IMR-90 (cell line): ENCODE data around the gene RAB15. TPM values are rescaled to one million over a fixed set of nuclear protein-coding genes. Genes with fewer than 3 reads are reported as not detected.

ENCODE experiments used
- ATAC-seq: fragments of 200-7000 bp; cut with Tn5 transposase; 2 replicates; pipeline ENCODE4 v1.9.1; 2020; ENCODE audit warnings: low read depth, mild to moderate bottlenecking, moderate library complexity
- BruUV-seq: library from RNA; stranded (reverse); fragments of 400-500 nt; replicated peaks from 2 replicates; lab custom pipeline; 2021; lab: Mats Ljungman, UMichigan
- CTCF ChIA-PET: fragments of 300-600 bp; formaldehyde crosslinking; extraction: SDS; loops from one replicate; lab custom pipeline; 2021; ENCODE audit warnings: antibody characterized with exemption; lab: Yijun Ruan, JAX
- POLR2A ChIA-PET: fragments of 300-600 bp; sonication (Branson Sonifier 250); formaldehyde crosslinking; loops from one replicate; lab custom pipeline; 2022; ENCODE audit warnings: antibody characterized with exemption; ENCODE audit not compliant: unreplicated experiment; lab: Charles Lee
- DNase-seq: peaks from one replicate; pipeline ENCODE4 v3.0.0; 2013
- H2AFZ ChIP-seq: replicated peaks from 2 replicates; pipeline ENCODE3; 2013; ENCODE audit warnings: low read length, mild to moderate bottlenecking; ENCODE audit not compliant: poor library complexity
- H2AK5ac ChIP-seq: 2 replicates; pipeline ENCODE4 v1.6.1; 2013; ENCODE audit warnings: low read depth, low read length, inconsistent platforms
- H2AK9ac ChIP-seq: replicated peaks from 2 replicates; pipeline ENCODE3; 2013; ENCODE audit warnings: mild to moderate bottlenecking, low read depth, low read length, moderate library complexity; ENCODE audit not compliant: poor library complexity
- H2BK120ac ChIP-seq: 2 replicates; pipeline ENCODE4 v1.6.1; 2013; ENCODE audit warnings: low read depth, low read length, inconsistent platforms
- H2BK15ac ChIP-seq: 3 replicates; pipeline ENCODE4 v1.6.1; 2013; ENCODE audit warnings: low read depth, low read length, inconsistent platforms
- H2BK20ac ChIP-seq: 2 replicates; pipeline ENCODE4 v1.6.1; 2013; ENCODE audit warnings: low read depth, mild to moderate bottlenecking, inconsistent platforms, low read length, moderate library complexity
- H2BK5ac ChIP-seq: 2 replicates; pipeline ENCODE4 v1.6.1; 2013; ENCODE audit warnings: mild to moderate bottlenecking, low read depth, low read length, inconsistent platforms; ENCODE audit not compliant: poor library complexity, severe bottlenecking
- H3K14ac ChIP-seq: replicated peaks from 2 replicates; pipeline ENCODE4 v1.6.1; 2013; ENCODE audit warnings: low read depth, low read length, inconsistent platforms
- H3K18ac ChIP-seq: 2 replicates; pipeline ENCODE4 v1.6.1; 2013; ENCODE audit warnings: low read depth, low read length, control low read depth
- H3K23ac ChIP-seq: 2 replicates; pipeline ENCODE4 v1.6.1; 2013; ENCODE audit warnings: low read depth, low read length, inconsistent platforms
- H3K27ac ChIP-seq: 2 replicates; pipeline ENCODE4 v1.5.1; 2013; ENCODE audit warnings: mild to moderate bottlenecking, control low read depth, low read length; ENCODE audit not compliant: insufficient read depth
- H3K27me3 ChIP-seq: 2 replicates; pipeline ENCODE4 v1.6.1; 2013; ENCODE audit warnings: low read length; ENCODE audit not compliant: control insufficient read depth, insufficient read depth
- H3K36me3 ChIP-seq: 2 replicates; pipeline ENCODE4 v1.6.1; 2013; ENCODE audit warnings: low read length, mixed read lengths; ENCODE audit not compliant: control insufficient read depth, insufficient read depth
- H3K4ac ChIP-seq: 2 replicates; pipeline ENCODE4 v1.6.1; 2013; ENCODE audit warnings: low read depth, low read length, inconsistent platforms
- H3K4me1 ChIP-seq: 2 replicates; pipeline ENCODE4 v1.6.1; 2013; ENCODE audit warnings: low read length, mixed read lengths; ENCODE audit not compliant: control insufficient read depth, insufficient read depth
- H3K4me2 ChIP-seq: 2 replicates; pipeline ENCODE4 v1.6.1; 2013; ENCODE audit warnings: low read depth, mild to moderate bottlenecking, control low read depth, low read length, moderate library complexity
- H3K4me3 ChIP-seq: 2 replicates; pipeline ENCODE4 v1.5.1; 2013; ENCODE audit warnings: low read depth, mild to moderate bottlenecking, control low read depth, low read length, moderate library complexity; ENCODE audit not compliant: insufficient read depth
- H3K56ac ChIP-seq: 2 replicates; pipeline ENCODE4 v1.6.1; 2013; ENCODE audit warnings: low read length, inconsistent platforms; ENCODE audit not compliant: insufficient read depth; ENCODE audit errors: extremely low read depth
- H3K79me1 ChIP-seq, 2 experiments: 2 replicates each; pipeline ENCODE4 v1.6.1; 2013; ENCODE audit warnings: low read length in 2 of 2, inconsistent platforms in 1 of 2, low read depth in 1 of 2
- H3K9ac ChIP-seq: 2 replicates; pipeline ENCODE4 v1.6.1; 2013; ENCODE audit warnings: low read depth, low read length, control low read depth
- H3K9me1 ChIP-seq: 2 replicates; pipeline ENCODE4 v1.6.1; 2013; ENCODE audit warnings: low read length, inconsistent platforms; ENCODE audit not compliant: insufficient read depth
- H3K9me3 ChIP-seq: 2 replicates; pipeline ENCODE4 v1.6.1; 2013; ENCODE audit warnings: low read length; ENCODE audit not compliant: control insufficient read depth, insufficient read depth
- H4K20me1 ChIP-seq: 2 replicates; pipeline ENCODE4 v1.6.1; 2013; ENCODE audit warnings: low read length, inconsistent platforms; ENCODE audit not compliant: insufficient read depth
- H4K5ac ChIP-seq: 2 replicates; pipeline ENCODE4 v1.6.1; 2013; ENCODE audit warnings: mild to moderate bottlenecking, low read depth, low read length, control low read depth
- H4K8ac ChIP-seq, 2 experiments: 2 replicates each; pipeline ENCODE4 v1.6.1; 2013; ENCODE audit warnings: low read depth in 2 of 2, low read length in 2 of 2, control low read depth in 1 of 2, inconsistent platforms in 1 of 2
- H4K91ac ChIP-seq: 2 replicates; pipeline ENCODE4 v1.6.1; 2013; ENCODE audit warnings: low read depth, low read length, inconsistent platforms; ENCODE audit not compliant: insufficient read depth
- CEBPB ChIP-seq: IDR thresholded peaks from 2 replicates; pipeline ENCODE4 v1.6.1; 2012; ENCODE audit warnings: low read depth, low read length, improper control_type of control experiment
- FOS ChIP-seq: fragments of 150-350 bp; IDR thresholded peaks from 2 replicates; pipeline ENCODE4 v1.6.1; 2016; ENCODE audit warnings: low read depth, low read length
- MAFK ChIP-seq: IDR thresholded peaks from 2 replicates; pipeline ENCODE4 v1.6.1; 2012; ENCODE audit warnings: low read depth, low read length, improper control_type of control experiment
- MAZ ChIP-seq: IDR thresholded peaks from 2 replicates; pipeline ENCODE4 v1.6.1; 2012; ENCODE audit warnings: low read depth, mild to moderate bottlenecking, low read length, improper control_type of control experiment, moderate library complexity, borderline replicate concordance
- MXI1 ChIP-seq: IDR thresholded peaks from 2 replicates; pipeline ENCODE4 v1.6.1; 2012; ENCODE audit warnings: low read depth, mild to moderate bottlenecking, low read length, moderate library complexity, borderline replicate concordance
- NFE2L2 ChIP-seq: fragments of 150-350 bp; IDR thresholded peaks from 2 replicates; pipeline ENCODE4 v1.6.1; 2016; ENCODE audit warnings: low read depth, mild to moderate bottlenecking, low read length
- POLR2A ChIP-seq: IDR thresholded peaks from 2 replicates; pipeline ENCODE4 v1.6.1; 2012; ENCODE audit warnings: mild to moderate bottlenecking, low read depth, low read length
- RCOR1 ChIP-seq: IDR thresholded peaks from 2 replicates; pipeline ENCODE4 v1.6.1; 2012; ENCODE audit warnings: mild to moderate bottlenecking, low read length, improper control_type of control experiment; ENCODE audit not compliant: insufficient replicate concordance
- RFX5 ChIP-seq: IDR thresholded peaks from 2 replicates; pipeline ENCODE4 v1.8.0; 2012; ENCODE audit warnings: low read depth, mild to moderate bottlenecking, low read length, moderate library complexity
- SMC3 ChIP-seq: fragments of 150-350 bp; IDR thresholded peaks from 2 replicates; pipeline ENCODE4 v1.6.1; 2016; ENCODE audit warnings: low read depth, mild to moderate bottlenecking, antibody characterized with exemption, low read length, moderate library complexity
- WGBS, 2 experiments: methylation state at CpG; one replicate each; pipeline versions ENCODE4 v1.1.5 to v1.1.7; 2013; ENCODE audit warnings: missing lambda C conversion rate in 2 of 2; ENCODE audit not compliant: insufficient read length in 1 of 2; ENCODE audit errors: extremely low coverage in 2 of 2; 5-methylcytosine and 5-hydroxymethylcytosine counted together
- dilution Hi-C: fragments of 300-500 bp; cut with HindIII; formaldehyde crosslinking; loops from one replicate; pipeline ENCODE4 v1.14.3; 2018; ENCODE audit warnings: low sequenced_read_pairs; ENCODE audit not compliant: unreplicated experiment
- in situ Hi-C: fragments of 300-500 bp; cut with MboI; formaldehyde crosslinking; loops from 3 replicates; pipeline ENCODE4 v1.14.3; 2019; ENCODE audit warnings: low sequenced_read_pairs, inconsistent platforms, mixed read lengths
- intact Hi-C: fragments of 100-400 bp; cut with micrococcal nuclease; formaldehyde crosslinking; loops from 2 replicates; pipeline ENCODE4 v1.10.0; 2022
- polyA plus RNA-seq, 3 experiments: library from polyadenylated mRNA; depleted of rRNA; stranded (reverse); fragments of >200 nt; gene quantifications; 2 replicates each; pipeline ENCODE4 v1.2.3, GENCODE V29; 2012; ENCODE audit warnings: low replicate concordance in 1 of 3
- total RNA-seq: library from RNA; depleted of rRNA; stranded (reverse); fragments of >200 nt; gene quantifications from 2 replicates; pipeline ENCODE4 v1.2.3, GENCODE V29; 2012
- TF ChIP-seq, protein P1 (sequence below): fragments of 150-350 bp; IDR thresholded peaks from 2 replicates; pipeline ENCODE4 v1.6.1; 2016; ENCODE audit warnings: low read depth, mild to moderate bottlenecking, low read length, moderate library complexity, borderline replicate concordance
- TF ChIP-seq, protein P2 (sequence below): conservative IDR thresholded peaks from 2 replicates; pipeline ENCODE4 v1.5.1; 2012; ENCODE audit warnings: mild to moderate bottlenecking, low read depth, low read length, improper control_type of control experiment
- TF ChIP-seq, protein P3 (sequence below): fragments of 150-350 bp; IDR thresholded peaks from 2 replicates; pipeline ENCODE4 v1.6.1; 2017; ENCODE audit warnings: mild to moderate bottlenecking, antibody characterized with exemption, low read length, low read depth

The RAB15 gene
- total and polyA plus RNA-seq, 2 of the 4 experiments (the other 2 are of a cell fraction): 3.4 to 7.8 TPM

DNA sequence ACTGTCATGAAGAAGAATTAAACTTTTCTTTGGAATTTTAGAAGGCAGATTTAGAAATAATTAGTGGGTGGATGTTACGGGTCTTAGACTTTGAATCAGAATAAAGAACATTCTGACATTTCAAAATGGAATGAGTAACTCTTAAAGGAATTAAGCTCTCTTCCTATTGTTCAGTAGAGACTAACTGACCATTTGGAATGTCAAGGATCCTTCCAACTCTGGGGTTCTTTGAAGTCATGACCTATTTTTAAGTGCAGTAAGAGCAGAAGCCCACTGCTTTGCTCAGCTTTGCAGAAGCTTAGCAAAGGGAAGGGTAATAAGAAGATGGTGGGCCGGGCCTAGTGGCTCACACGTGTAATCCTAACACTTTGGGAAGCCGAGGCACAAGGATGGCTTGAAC is 53.9 kb downstream of the RAB15 start:
- H3K4me2 ChIP-seq: no peak overlapping the region
- CTCF ChIA-PET: no interaction called here
- H3K18ac ChIP-seq: no peak overlapping the region
- no peak overlapping the region for H2AFZ ChIP-seq
- H3K9ac ChIP-seq: no peak overlapping the region
- no peak overlapping the region for H3K27ac ChIP-seq
- no peak overlapping the region for H3K23ac ChIP-seq
- DNase-seq: no peak
- no peak overlapping the region for H2BK120ac ChIP-seq
- no TSS peak for BruUV-seq
- no peak overlapping the region for H4K91ac ChIP-seq
- in situ Hi-C loops: loop anchor here (25.0 kb wide), 1 partner anchor 381 kb away; the partner anchor contains the start of genes HSPA2 and PPP1R36
- no peak overlapping the region for H2AK9ac ChIP-seq
- intact Hi-C loops: no loop called here
- peaks cover 31 to 57% of the 10 kb centered on the region in 2 experiments for H3K79me1 ChIP-seq
- peaks cover 18% of the 10 kb centered on the region for H4K20me1 ChIP-seq
- H3K14ac ChIP-seq: no peak overlapping the region
- dilution Hi-C loops: no loop called here
- H3K9me1 ChIP-seq: peaks cover 12% of the 10 kb centered on the region
- H2AK5ac ChIP-seq: no peak overlapping the region
- WGBS, 2 experiments: no CpG with 5 or more reads among the region's 4 CpGs
- H3K9me3 ChIP-seq: no peaks in the 10 kb centered on the region
- H3K27me3 ChIP-seq: no peaks in the 10 kb centered on the region
- H3K4me3 ChIP-seq: no peak overlapping the region
- H2BK20ac ChIP-seq: no peak overlapping the region
- H4K8ac ChIP-seq: no peak overlapping the region; a peak in 1 of 4 replicates
- TF ChIP-seq CEBPB (no peak), RFX5 (no peak), MAZ (no peak), MAFK (no peak), MXI1 (no peak), FOS (no peak), RCOR1 (no peak), SMC3 (no peak), NFE2L2 (no peak), POLR2A (no peak)
- TF ChIP-seq, protein P1, sequence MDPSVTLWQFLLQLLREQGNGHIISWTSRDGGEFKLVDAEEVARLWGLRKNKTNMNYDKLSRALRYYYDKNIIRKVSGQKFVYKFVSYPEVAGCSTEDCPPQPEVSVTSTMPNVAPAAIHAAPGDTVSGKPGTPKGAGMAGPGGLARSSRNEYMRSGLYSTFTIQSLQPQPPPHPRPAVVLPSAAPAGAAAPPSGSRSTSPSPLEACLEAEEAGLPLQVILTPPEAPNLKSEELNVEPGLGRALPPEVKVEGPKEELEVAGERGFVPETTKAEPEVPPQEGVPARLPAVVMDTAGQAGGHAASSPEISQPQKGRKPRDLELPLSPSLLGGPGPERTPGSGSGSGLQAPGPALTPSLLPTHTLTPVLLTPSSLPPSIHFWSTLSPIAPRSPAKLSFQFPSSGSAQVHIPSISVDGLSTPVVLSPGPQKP: no peak
- TF ChIP-seq, protein P2, sequence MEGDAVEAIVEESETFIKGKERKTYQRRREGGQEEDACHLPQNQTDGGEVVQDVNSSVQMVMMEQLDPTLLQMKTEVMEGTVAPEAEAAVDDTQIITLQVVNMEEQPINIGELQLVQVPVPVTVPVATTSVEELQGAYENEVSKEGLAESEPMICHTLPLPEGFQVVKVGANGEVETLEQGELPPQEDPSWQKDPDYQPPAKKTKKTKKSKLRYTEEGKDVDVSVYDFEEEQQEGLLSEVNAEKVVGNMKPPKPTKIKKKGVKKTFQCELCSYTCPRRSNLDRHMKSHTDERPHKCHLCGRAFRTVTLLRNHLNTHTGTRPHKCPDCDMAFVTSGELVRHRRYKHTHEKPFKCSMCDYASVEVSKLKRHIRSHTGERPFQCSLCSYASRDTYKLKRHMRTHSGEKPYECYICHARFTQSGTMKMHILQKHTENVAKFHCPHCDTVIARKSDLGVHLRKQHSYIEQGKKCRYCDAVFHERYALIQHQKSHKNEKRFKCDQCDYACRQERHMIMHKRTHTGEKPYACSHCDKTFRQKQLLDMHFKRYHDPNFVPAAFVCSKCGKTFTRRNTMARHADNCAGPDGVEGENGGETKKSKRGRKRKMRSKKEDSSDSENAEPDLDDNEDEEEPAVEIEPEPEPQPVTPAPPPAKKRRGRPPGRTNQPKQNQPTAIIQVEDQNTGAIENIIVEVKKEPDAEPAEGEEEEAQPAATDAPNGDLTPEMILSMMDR: no peak
- TF ChIP-seq, protein P3, sequence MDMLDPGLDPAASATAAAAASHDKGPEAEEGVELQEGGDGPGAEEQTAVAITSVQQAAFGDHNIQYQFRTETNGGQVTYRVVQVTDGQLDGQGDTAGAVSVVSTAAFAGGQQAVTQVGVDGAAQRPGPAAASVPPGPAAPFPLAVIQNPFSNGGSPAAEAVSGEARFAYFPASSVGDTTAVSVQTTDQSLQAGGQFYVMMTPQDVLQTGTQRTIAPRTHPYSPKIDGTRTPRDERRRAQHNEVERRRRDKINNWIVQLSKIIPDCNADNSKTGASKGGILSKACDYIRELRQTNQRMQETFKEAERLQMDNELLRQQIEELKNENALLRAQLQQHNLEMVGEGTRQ: no peak
- H3K4ac ChIP-seq: no peak overlapping the region
- no peak overlapping the region for H2BK5ac ChIP-seq
- POLR2A ChIA-PET: no interaction called here
- no peak overlapping the region for H4K5ac ChIP-seq
- peaks cover 6% of the 10 kb centered on the region for H3K4me1 ChIP-seq
- H3K56ac ChIP-seq: no peak overlapping the region
- ATAC-seq: no peak
- no peak overlapping the region for H2BK15ac ChIP-seq
- H3K36me3 ChIP-seq: no peaks in the 10 kb centered on the region
